Loucy (cell line): ENCODE data around the gene SRSF8.

Experiments
- H2AFZ ChIP-seq: fragments of 200-600 bp; sonication (generic); 2 replicates; pipeline ENCODE4 v1.6.0; 2016; ENCODE audit warnings: antibody characterized with exemption, mild to moderate bottlenecking, low read length, moderate library complexity
- H3F3A ChIP-seq: fragments of 200-600 bp; 2 replicates; pipeline ENCODE4 v1.6.0; 2016; ENCODE audit warnings: antibody characterized with exemption, low read depth, mild to moderate bottlenecking
- H3K27me3 ChIP-seq: fragments of 200-600 bp; sonication (generic); 2 replicates; pipeline ENCODE4 v1.6.1; 2014; ENCODE audit warnings: low read length, mild to moderate bottlenecking; ENCODE audit not compliant: insufficient read depth, poor library complexity, severe bottlenecking
- H3K36me3 ChIP-seq: fragments of 200-600 bp; sonication (generic); 2 replicates; pipeline ENCODE4 v1.6.1; 2016; ENCODE audit warnings: low read length; ENCODE audit not compliant: insufficient read depth
- H3K4me1 ChIP-seq: fragments of 200-600 bp; sonication (generic); 2 replicates; pipeline ENCODE4 v1.5.1; 2014; ENCODE audit warnings: low read length, mild to moderate bottlenecking; ENCODE audit not compliant: insufficient read depth, poor library complexity, severe bottlenecking
- H3K4me2 ChIP-seq: fragments of 200-600 bp; sonication (generic); 2 replicates; pipeline ENCODE4 v1.6.0; 2014; ENCODE audit warnings: antibody characterized with exemption, low read length, low read depth, mild to moderate bottlenecking; ENCODE audit not compliant: poor library complexity, severe bottlenecking
- H3K4me3 ChIP-seq: fragments of 200-600 bp; sonication (generic); 2 replicates; pipeline ENCODE4 v1.5.1; 2014; ENCODE audit warnings: low read length, mild to moderate bottlenecking, mixed read lengths; ENCODE audit not compliant: poor library complexity, severe bottlenecking
- H3K79me2 ChIP-seq: fragments of 200-600 bp; sonication (generic); 2 replicates; pipeline ENCODE4 v1.6.1; 2014; ENCODE audit warnings: low read length; ENCODE audit not compliant: insufficient read depth
- H3K9ac ChIP-seq: fragments of 200-600 bp; sonication (generic); 2 replicates; pipeline ENCODE4 v1.6.0; 2014; ENCODE audit warnings: mild to moderate bottlenecking, low read depth, low read length, moderate library complexity; ENCODE audit not compliant: poor library complexity, severe bottlenecking
- H3K9me2 ChIP-seq: fragments of 200-600 bp; sonication (generic); replicated peaks from 2 replicates; pipeline ENCODE4 v1.6.1; 2016; ENCODE audit warnings: low read depth, low read length, mixed read lengths
- H3K9me3 ChIP-seq: fragments of 200-600 bp; sonication (generic); 2 replicates; pipeline ENCODE4 v1.6.1; 2014; ENCODE audit warnings: mild to moderate bottlenecking, antibody characterized with exemption, low read length, low read depth; ENCODE audit not compliant: insufficient read depth
- H4K20me1 ChIP-seq: fragments of 200-600 bp; sonication (generic); 2 replicates; pipeline ENCODE4 v1.6.0; 2014; ENCODE audit warnings: antibody characterized with exemption, low read length, mild to moderate bottlenecking; ENCODE audit not compliant: insufficient read depth, poor library complexity, severe bottlenecking
- EZH2phosphoT487 ChIP-seq: fragments of 200-600 bp; IDR thresholded peaks from 2 replicates; pipeline ENCODE4 v1.6.1; 2018; ENCODE audit warnings: antibody characterized with exemption, mild to moderate bottlenecking, moderate library complexity, borderline replicate concordance
- TF ChIP-seq, protein P1 (sequence below): fragments of 200-600 bp; sonication (generic); conservative IDR thresholded peaks from 2 replicates; pipeline ENCODE4 v1.5.1; 2014; ENCODE audit warnings: mild to moderate bottlenecking, antibody characterized with exemption, low read length

Gene SRSF8

DNA sequence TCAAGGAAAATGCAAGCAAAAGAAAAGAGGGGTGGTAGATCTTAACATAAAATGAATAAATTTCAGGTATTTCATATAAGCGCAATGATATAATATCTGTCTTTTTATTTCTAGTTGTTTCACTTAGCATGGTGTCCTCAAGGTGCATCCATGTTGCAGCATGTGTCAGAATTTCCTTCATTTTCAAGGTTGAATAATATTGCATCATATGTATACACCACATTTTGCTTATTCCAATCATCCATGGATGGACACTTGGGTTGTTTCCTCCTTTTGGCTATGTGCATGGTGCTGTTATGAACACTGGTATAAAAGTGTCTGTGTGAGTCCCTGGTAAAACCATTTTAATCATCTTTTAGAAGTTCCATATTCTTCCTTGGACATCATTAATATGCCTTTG is 24.5 kb upstream of the SRSF8 start:
- Histone ChIP-seq H3K27me3 (no peaks in the 10 kb centered on the region), H3K4me3 (no peak overlapping the region), H3K36me3 (no peaks in the 10 kb centered on the region), H3K4me1 (no peaks in the 10 kb centered on the region), H3K9ac (no peak overlapping the region), H3K9me3 (no peaks in the 10 kb centered on the region), H3F3A (no peaks in the 10 kb centered on the region), H3K4me2 (no peak overlapping the region), H3K79me2 (no peaks in the 10 kb centered on the region), H4K20me1 (no peaks in the 10 kb centered on the region), H3K9me2 (no peaks in the 10 kb centered on the region), H2AFZ (no peak overlapping the region)
- TF ChIP-seq EZH2phosphoT487 = no peak
- TF ChIP-seq, protein P1, sequence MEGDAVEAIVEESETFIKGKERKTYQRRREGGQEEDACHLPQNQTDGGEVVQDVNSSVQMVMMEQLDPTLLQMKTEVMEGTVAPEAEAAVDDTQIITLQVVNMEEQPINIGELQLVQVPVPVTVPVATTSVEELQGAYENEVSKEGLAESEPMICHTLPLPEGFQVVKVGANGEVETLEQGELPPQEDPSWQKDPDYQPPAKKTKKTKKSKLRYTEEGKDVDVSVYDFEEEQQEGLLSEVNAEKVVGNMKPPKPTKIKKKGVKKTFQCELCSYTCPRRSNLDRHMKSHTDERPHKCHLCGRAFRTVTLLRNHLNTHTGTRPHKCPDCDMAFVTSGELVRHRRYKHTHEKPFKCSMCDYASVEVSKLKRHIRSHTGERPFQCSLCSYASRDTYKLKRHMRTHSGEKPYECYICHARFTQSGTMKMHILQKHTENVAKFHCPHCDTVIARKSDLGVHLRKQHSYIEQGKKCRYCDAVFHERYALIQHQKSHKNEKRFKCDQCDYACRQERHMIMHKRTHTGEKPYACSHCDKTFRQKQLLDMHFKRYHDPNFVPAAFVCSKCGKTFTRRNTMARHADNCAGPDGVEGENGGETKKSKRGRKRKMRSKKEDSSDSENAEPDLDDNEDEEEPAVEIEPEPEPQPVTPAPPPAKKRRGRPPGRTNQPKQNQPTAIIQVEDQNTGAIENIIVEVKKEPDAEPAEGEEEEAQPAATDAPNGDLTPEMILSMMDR = no peak

DNA sequence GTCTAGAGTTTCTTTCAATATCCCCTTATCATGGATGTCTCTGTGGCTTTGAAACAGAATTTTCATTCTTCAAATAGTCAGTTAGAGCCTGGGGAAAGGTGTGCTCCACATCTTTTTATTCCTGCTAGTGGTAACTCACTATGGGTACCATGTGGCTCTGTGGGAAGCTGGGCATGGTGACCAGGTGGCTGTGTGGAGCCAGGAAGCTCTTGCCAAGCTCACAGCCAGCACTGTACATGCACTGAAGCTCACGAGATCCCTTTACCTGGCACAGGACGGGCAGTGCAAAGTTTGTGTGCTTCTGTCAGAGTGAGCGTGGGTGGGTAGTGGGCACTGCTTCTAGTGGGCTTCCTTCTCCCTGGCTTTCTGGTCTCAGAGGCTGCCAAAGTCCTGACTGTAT is 23.8 kb upstream of the SRSF8 start:
- Histone ChIP-seq H3K9ac (no peak overlapping the region), H2AFZ (no peak overlapping the region), H3K4me3 (no peak overlapping the region), H3K27me3 (no peaks in the 10 kb centered on the region), H3F3A (no peaks in the 10 kb centered on the region), H3K79me2 (no peaks in the 10 kb centered on the region), H3K4me2 (no peak overlapping the region), H3K9me3 (no peaks in the 10 kb centered on the region), H3K36me3 (no peaks in the 10 kb centered on the region), H3K4me1 (no peaks in the 10 kb centered on the region), H3K9me2 (no peaks in the 10 kb centered on the region), H4K20me1 (no peaks in the 10 kb centered on the region)
- no peak for TF ChIP-seq EZH2phosphoT487
- TF ChIP-seq, protein P1 = no peak

DNA sequence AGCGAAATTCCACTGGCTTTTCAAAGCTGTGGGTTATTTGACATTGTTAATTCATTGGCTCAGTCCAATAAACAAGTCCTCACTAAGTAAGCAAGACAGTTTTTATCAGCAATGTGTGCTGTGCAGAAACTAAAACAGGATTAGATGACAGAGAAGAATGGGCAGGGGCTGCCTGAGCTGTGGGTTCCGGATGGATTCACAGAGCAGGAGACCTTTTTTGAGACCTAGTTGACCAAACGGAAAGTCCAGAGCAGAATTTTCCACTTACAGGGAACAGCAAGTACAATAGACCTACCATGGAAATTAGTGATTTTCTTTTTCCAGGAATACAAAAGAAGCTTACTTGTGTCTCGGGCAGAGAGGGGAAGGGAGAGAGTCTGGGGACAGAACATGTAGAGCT is 22.7 kb upstream of the SRSF8 start:
- no peaks in the 10 kb centered on the region for H3K27me3 ChIP-seq
- no peak overlapping the region for H2AFZ ChIP-seq
- no peak overlapping the region for H3K4me2 ChIP-seq
- H3K4me3 ChIP-seq = no peak overlapping the region
- H3K79me2 ChIP-seq = no peaks in the 10 kb centered on the region
- H3K9me3 ChIP-seq = no peaks in the 10 kb centered on the region
- H3K36me3 ChIP-seq = no peaks in the 10 kb centered on the region
- no peaks in the 10 kb centered on the region for H3K4me1 ChIP-seq
- H3K9ac ChIP-seq = no peak overlapping the region
- H3K9me2 ChIP-seq = no peaks in the 10 kb centered on the region
- TF ChIP-seq, protein P1 = no peak
- TF ChIP-seq EZH2phosphoT487 = no peak
- H3F3A ChIP-seq = no peaks in the 10 kb centered on the region
- H4K20me1 ChIP-seq = no peaks in the 10 kb centered on the region
